Measurements from ENCODE around the gene TOP2B.

DNA sequence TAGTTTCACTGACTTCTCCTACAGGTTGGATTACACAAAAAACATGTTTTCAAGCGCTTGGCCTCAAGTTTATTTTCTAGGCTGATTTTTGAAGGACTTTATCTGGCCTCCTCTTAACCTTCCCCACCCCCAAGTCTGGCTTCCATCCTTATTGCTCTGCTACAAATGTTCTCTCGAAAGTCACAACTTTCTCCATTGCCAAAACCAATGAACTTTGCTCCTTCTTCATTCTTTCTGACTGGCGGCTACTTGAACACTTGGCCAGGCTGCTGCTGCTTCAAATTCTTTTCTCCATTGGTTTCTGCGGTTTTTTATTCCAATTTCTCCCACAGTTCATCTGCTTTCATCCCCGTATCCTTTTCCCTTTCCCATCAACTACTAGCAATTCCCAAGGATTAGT, 106.6 kb downstream of the TOP2B start:
- TF ChIP-seq, protein P1, sequence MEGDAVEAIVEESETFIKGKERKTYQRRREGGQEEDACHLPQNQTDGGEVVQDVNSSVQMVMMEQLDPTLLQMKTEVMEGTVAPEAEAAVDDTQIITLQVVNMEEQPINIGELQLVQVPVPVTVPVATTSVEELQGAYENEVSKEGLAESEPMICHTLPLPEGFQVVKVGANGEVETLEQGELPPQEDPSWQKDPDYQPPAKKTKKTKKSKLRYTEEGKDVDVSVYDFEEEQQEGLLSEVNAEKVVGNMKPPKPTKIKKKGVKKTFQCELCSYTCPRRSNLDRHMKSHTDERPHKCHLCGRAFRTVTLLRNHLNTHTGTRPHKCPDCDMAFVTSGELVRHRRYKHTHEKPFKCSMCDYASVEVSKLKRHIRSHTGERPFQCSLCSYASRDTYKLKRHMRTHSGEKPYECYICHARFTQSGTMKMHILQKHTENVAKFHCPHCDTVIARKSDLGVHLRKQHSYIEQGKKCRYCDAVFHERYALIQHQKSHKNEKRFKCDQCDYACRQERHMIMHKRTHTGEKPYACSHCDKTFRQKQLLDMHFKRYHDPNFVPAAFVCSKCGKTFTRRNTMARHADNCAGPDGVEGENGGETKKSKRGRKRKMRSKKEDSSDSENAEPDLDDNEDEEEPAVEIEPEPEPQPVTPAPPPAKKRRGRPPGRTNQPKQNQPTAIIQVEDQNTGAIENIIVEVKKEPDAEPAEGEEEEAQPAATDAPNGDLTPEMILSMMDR (IDR thresholded peaks at IDR 0.05) = no peak
- TF ChIP-seq GATA2 (CRISPR knock-in tag; IDR thresholded peaks at IDR 0.05) (no peak), REST (IDR thresholded peaks at IDR 0.05; ENCODE audit: low read depth, low read length) (no peak)

Measured in SK-N-SH (cell line).